Glutamatergic neuron (in vitro differentiated cells): ENCODE results near the gene PAQR8. TPM values are rescaled to one million over a fixed set of nuclear protein-coding genes. Genes with fewer than 3 reads are reported as not detected.

ENCODE experiments used
- DNase-seq: peaks from one replicate; pipeline ENCODE4 v3.0.0; 2022
- H3K27ac Mint-ChIP-seq: one replicate; pipeline ENCODE4 v1.8.0; 2020; ENCODE audit warnings: mild to moderate bottlenecking, mixed read lengths, inconsistent platforms; ENCODE audit not compliant: unreplicated experiment
- H3K27me3 Mint-ChIP-seq: one replicate; pipeline ENCODE4 v1.8.0; 2020; ENCODE audit warnings: mild to moderate bottlenecking, moderate library complexity, mixed read lengths, inconsistent platforms; ENCODE audit not compliant: unreplicated experiment
- H3K36me3 Mint-ChIP-seq: one replicate; pipeline ENCODE4 v1.8.0; 2020; ENCODE audit warnings: mild to moderate bottlenecking, mixed read lengths, inconsistent platforms; ENCODE audit not compliant: unreplicated experiment
- H3K4me1 Mint-ChIP-seq: one replicate; pipeline ENCODE4 v1.8.0; 2020; ENCODE audit warnings: mild to moderate bottlenecking, low read depth, mixed read lengths, inconsistent platforms; ENCODE audit not compliant: unreplicated experiment
- H3K4me3 Mint-ChIP-seq: one replicate; pipeline ENCODE4 v1.8.0; 2020; ENCODE audit warnings: mild to moderate bottlenecking, mixed read lengths, inconsistent platforms; ENCODE audit not compliant: unreplicated experiment
- H3K9me3 Mint-ChIP-seq: one replicate; pipeline ENCODE4 v1.8.0; 2020; ENCODE audit warnings: mild to moderate bottlenecking, moderate library complexity, mixed read lengths, inconsistent platforms; ENCODE audit not compliant: unreplicated experiment
- CTCF ChIP-seq: fragments of 200-600 bp; sonication (generic); IDR thresholded peaks from one replicate; pipeline ENCODE4 v1.5.0; 2021; ENCODE audit not compliant: partially characterized antibody, unreplicated experiment
- total RNA-seq: library from RNA; stranded (reverse); fragmentation: NEBNext Ultra II Directional; extraction: Animal tissue kit (Norgen Biotek cat#: 25700); gene quantifications from one replicate; pipeline ENCODE4 v1.2.1, GENCODE V29; 2021; ENCODE audit not compliant: unreplicated experiment

PAQR8 gene
- total RNA-seq, 1 donor from 2014 or later: 2.7 TPM

DNA sequence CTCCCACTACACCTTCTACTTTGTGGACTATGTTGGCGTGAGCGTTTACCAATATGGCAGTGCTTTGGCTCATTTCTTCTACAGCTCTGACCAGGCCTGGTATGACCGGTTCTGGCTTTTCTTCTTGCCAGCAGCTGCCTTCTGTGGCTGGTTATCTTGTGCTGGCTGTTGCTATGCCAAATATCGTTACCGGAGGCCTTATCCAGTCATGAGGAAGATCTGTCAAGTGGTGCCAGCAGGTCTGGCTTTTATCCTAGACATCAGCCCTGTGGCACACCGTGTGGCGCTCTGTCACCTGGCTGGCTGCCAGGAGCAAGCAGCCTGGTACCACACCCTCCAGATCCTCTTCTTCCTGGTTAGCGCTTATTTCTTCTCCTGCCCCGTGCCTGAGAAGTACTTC is 41.7 kb downstream of the PAQR8 start:
- no peaks in the 10 kb centered on the region for H3K36me3 Mint-ChIP-seq
- TF ChIP-seq CTCF: no peak
- no peak overlapping the region for H3K4me3 Mint-ChIP-seq
- no peak for DNase-seq
- H3K4me1 Mint-ChIP-seq: no peaks in the 10 kb centered on the region
- H3K27ac Mint-ChIP-seq: no peak overlapping the region
- H3K27me3 Mint-ChIP-seq: peaks cover 2% of the 10 kb centered on the region
- no peaks in the 10 kb centered on the region for H3K9me3 Mint-ChIP-seq

- no peak overlapping the region for H3K4me3 Mint-ChIP-seq
- TF ChIP-seq CTCF: no peak
- H3K36me3 Mint-ChIP-seq: no peaks in the 10 kb centered on the region
- H3K9me3 Mint-ChIP-seq: no peaks in the 10 kb centered on the region
- H3K27me3 Mint-ChIP-seq: peaks cover 2% of the 10 kb centered on the region
- no peak overlapping the region for H3K27ac Mint-ChIP-seq
- no peak for DNase-seq
- no peaks in the 10 kb centered on the region for H3K4me1 Mint-ChIP-seq
These were observed 43.3 kb downstream of the PAQR8 start for GRCh38 chr6:52405243-52405642.

- Mint-ChIP-seq H3K4me1 (no peaks in the 10 kb centered on the region), H3K27me3 (peaks cover 2% of the 10 kb centered on the region), H3K9me3 (no peaks in the 10 kb centered on the region), H3K27ac (no peak overlapping the region), H3K4me3 (no peak overlapping the region), H3K36me3 (no peaks in the 10 kb centered on the region)
- TF ChIP-seq CTCF: peak; percentile 36
- DNase-seq: no peak
These were observed 45.5 kb downstream of the PAQR8 start for GRCh38 chr6:52407467-52407866.

DNA sequence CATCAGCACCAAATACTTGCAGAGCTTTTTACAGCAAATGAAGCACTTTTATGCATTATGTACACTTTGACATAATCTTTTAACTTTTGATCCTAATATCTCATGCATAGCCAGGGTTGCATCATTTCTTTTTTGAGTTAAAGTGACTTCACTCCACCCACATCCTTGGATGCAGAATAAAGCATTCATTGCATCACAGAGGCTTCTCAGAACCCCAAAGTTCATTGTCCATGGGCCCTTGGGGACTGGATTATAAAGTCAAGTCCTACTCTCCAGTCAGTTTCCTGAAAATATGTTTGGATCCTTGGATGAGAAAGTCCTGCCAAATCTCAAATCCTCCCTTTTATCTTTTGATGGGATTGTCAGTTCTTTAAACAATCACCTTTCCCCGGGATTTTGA is 47.5 kb downstream of the PAQR8 start:
- Mint-ChIP-seq H3K4me1 (no peaks in the 10 kb centered on the region), H3K36me3 (no peaks in the 10 kb centered on the region), H3K4me3 (no peak overlapping the region), H3K27ac (no peak overlapping the region), H3K27me3 (peaks cover 2% of the 10 kb centered on the region), H3K9me3 (no peaks in the 10 kb centered on the region)
- no peak for TF ChIP-seq CTCF
- no peak for DNase-seq

- DNase-seq: no peak
- H3K4me3 Mint-ChIP-seq: no peak overlapping the region
- no peaks in the 10 kb centered on the region for H3K36me3 Mint-ChIP-seq
- peaks cover under 1% of the 10 kb centered on the region for H3K27me3 Mint-ChIP-seq
- H3K9me3 Mint-ChIP-seq: no peaks in the 10 kb centered on the region
- no peaks in the 10 kb centered on the region for H3K4me1 Mint-ChIP-seq
- no peak for TF ChIP-seq CTCF
- H3K27ac Mint-ChIP-seq: no peak overlapping the region
These were observed 49.0 kb downstream of the PAQR8 start for GRCh38 chr6:52410979-52411378.
